Brain microvascular endothelial cell (primary cell): ENCODE data around the gene RNF157.

Experiments used
- DNase-seq: peaks from one replicate; pipeline ENCODE4 v3.0.0-alpha.2; 2020
- H3K27ac ChIP-seq: fragments of 250-450 bp; sonication (Bioruptor Pico); 2 replicates; pipeline ENCODE4 v1.5.1; 2020; ENCODE audit warnings: mild to moderate bottlenecking, moderate library complexity
- H3K27me3 ChIP-seq: fragments of 250-450 bp; sonication (Bioruptor Pico); replicated peaks from 2 replicates; pipeline ENCODE4 v1.5.1; 2020; ENCODE audit warnings: mild to moderate bottlenecking
- H3K36me3 ChIP-seq: fragments of 250-450 bp; sonication (Bioruptor Pico); replicated peaks from 2 replicates; pipeline ENCODE4 v1.5.1; 2020; ENCODE audit warnings: mild to moderate bottlenecking
- H3K4me3 ChIP-seq: 2 replicates; pipeline ENCODE4 v1.5.1; 2011; ENCODE audit warnings: low read depth, mild to moderate bottlenecking, control low read depth, low read length, moderate library complexity
- CTCF ChIP-seq: IDR thresholded peaks from 2 replicates; pipeline ENCODE4 v1.5.1; 2011; ENCODE audit warnings: low read depth, mild to moderate bottlenecking, moderate library complexity, low read length, control low read depth, inconsistent platforms; ENCODE audit errors: missing control alignments
- in situ Hi-C: cut with HindIII; loops from 2 replicates; pipeline ENCODE4 v1.10.0; 2017; ENCODE audit warnings: low sequenced_read_pairs, low pct_ligation_motif_present

The RNF157 gene

GRCh38 chr17:76163919-76164318 is 76.4 kb downstream of the RNF157 start:
- no peak overlapping the region for H3K27ac ChIP-seq

GRCh38 chr17:76161619-76162266 is 78.5 kb downstream of the RNF157 start:
- no peaks in the 10 kb centered on the region for H3K36me3 ChIP-seq
- in situ Hi-C loops: loop anchor here (25.0 kb wide), 1 partner anchor 101 kb away; the partner anchor contains the start of gene UBALD2
- no peaks in the 10 kb centered on the region for H3K27me3 ChIP-seq
- TF ChIP-seq CTCF: no peak
- no peak overlapping the region for H3K4me3 ChIP-seq
- no peak overlapping the region for H3K27ac ChIP-seq
- no peak for DNase-seq

More at GRCh38 chr17:76163919-76164318, 76.4 kb downstream of the RNF157 start:
- DNase-seq: no peak
- no peaks in the 10 kb centered on the region for H3K36me3 ChIP-seq
- H3K27me3 ChIP-seq: no peaks in the 10 kb centered on the region
- no peak for TF ChIP-seq CTCF
- in situ Hi-C loops: loop anchor here (25.0 kb wide), 1 partner anchor 98 kb away; the partner anchor contains the start of gene UBALD2
- no peak overlapping the region for H3K4me3 ChIP-seq

- Histone ChIP-seq H3K36me3 (no peaks in the 10 kb centered on the region), H3K27ac (no peak overlapping the region), H3K4me3 (no peak overlapping the region), H3K27me3 (no peaks in the 10 kb centered on the region)
- in situ Hi-C loops: loop anchor here (25.0 kb wide), 1 partner anchor 101 kb away; the partner anchor contains the start of gene UBALD2
- no peak for TF ChIP-seq CTCF
- DNase-seq: no peak
Measured at GRCh38 chr17:76160896-76161528, 79.3 kb downstream of the RNF157 start.

GRCh38 chr17:76159157-76159556 is 81.1 kb downstream of the RNF157 start:
- Histone ChIP-seq H3K4me3 (no peak overlapping the region), H3K27ac (no peak overlapping the region), H3K36me3 (no peaks in the 10 kb centered on the region), H3K27me3 (no peaks in the 10 kb centered on the region)
- in situ Hi-C loops: loop anchor here (25.0 kb wide), 1 partner anchor 103 kb away; the partner anchor contains the start of gene UBALD2
- no peak for TF ChIP-seq CTCF
- no peak for DNase-seq

GRCh38 chr17:76157759-76158158 is 82.5 kb downstream of the RNF157 start:
- no peak for TF ChIP-seq CTCF
- Histone ChIP-seq H3K27ac (no peak overlapping the region), H3K36me3 (no peaks in the 10 kb centered on the region), H3K4me3 (no peak overlapping the region), H3K27me3 (no peaks in the 10 kb centered on the region)
- in situ Hi-C loops: loop anchor here (25.0 kb wide), 1 partner anchor 105 kb away; the partner anchor contains the start of gene UBALD2
- no peak for DNase-seq
